Right lobe of liver (tissue), 6 donors: Measurements from ENCODE around the gene OTP. TPM values are rescaled to one million over a fixed set of nuclear protein-coding genes. Genes with fewer than 3 reads are reported as not detected.

Experiments used
- ATAC-seq, 4 donors: fragments of 200-7000 bp; cut with Tn5 transposase; one replicate each; pipeline ENCODE4 v1.9.1; 2020; ENCODE audit warnings: mild to moderate bottlenecking in 4 of 4, moderate library complexity in 4 of 4
- DNase-seq, 3 donors: peaks; one replicate each; pipeline ENCODE4 v3.0.0-alpha.2; 2020
- H3K27ac ChIP-seq, 3 donors: fragments of 200-600 bp; one replicate each; pipeline ENCODE4 v1.8.0; 2022
- H3K27me3 ChIP-seq, 2 donors: fragments of 200-600 bp; one replicate each; pipeline ENCODE4 v1.8.0; 2022
- H3K36me3 ChIP-seq, 4 donors: fragments of 200-600 bp; sonication (generic) in 1 of 4; one replicate each; pipeline versions ENCODE4 v1.5.1 to v1.8.0; 2017 to 2022; ENCODE audit warnings: control low read depth in 1 of 4
- H3K4me1 ChIP-seq, 4 donors: fragments of 200-600 bp; sonication (generic) in 1 of 4; one replicate each; pipeline versions ENCODE4 v1.5.1 to v1.8.0; 2017 to 2022; ENCODE audit warnings: control low read depth in 1 of 4
- H3K4me3 ChIP-seq, 3 donors: fragments of 200-600 bp; one replicate each; pipeline ENCODE4 v1.8.0; 2022
- H3K9me3 ChIP-seq, 4 donors: fragments of 200-600 bp; sonication (generic) in 1 of 4; one replicate each; pipeline versions ENCODE4 v1.5.1 to v1.8.0; 2017 to 2022; ENCODE audit warnings: control low read depth in 1 of 4
- CTCF ChIP-seq, 4 donors: fragments of 200-600 bp in 3 of 4; fragments of 450-650 bp in 1 of 4; IDR thresholded peaks; one replicate each; pipeline versions ENCODE4 v1.5.1 to v1.8.0; 2016 to 2022; ENCODE audit warnings: antibody characterized with exemption in 4 of 4, mild to moderate bottlenecking in 2 of 4
- POLR2A ChIP-seq: fragments of 450-650 bp; IDR thresholded peaks from one replicate; pipeline ENCODE4 v1.6.1; 2017; ENCODE audit warnings: antibody characterized with exemption, mild to moderate bottlenecking
- WGBS: methylation state at CpG from one replicate; pipeline ENCODE4 v1.1.6; 2018; ENCODE audit warnings: low coverage, low lambda C conversion rate; ENCODE audit not compliant: insufficient coverage; ENCODE audit errors: missing lambda C conversion rate; 5-methylcytosine and 5-hydroxymethylcytosine counted together
- intact Hi-C, 2 donors: fragments of 100-400 bp; cut with DNase I; formaldehyde crosslinking; loops; one replicate each; pipeline versions ENCODE4 v1.11.2 to v1.14.1; 2022
- total RNA-seq, 6 experiments: library from RNA; depleted of rRNA in 2 of 6; stranded (reverse); fragments of >200 nt in 2 of 6; fragmentation: NEBNext Ultra II Directional in 3 of 6; extraction: Animal tissue kit (Norgen Biotek cat#: 25700) in 3 of 6; gene quantifications; one replicate each; pipeline versions ENCODE4 v1.1.0 to v1.2.4, GENCODE V29; 2016 to 2023
- donor health status: DM: no; HTN: yes; CAD: no.
- donor health status: DM: no; HTN: no; CAD: no.
- donor health status: DM: no; HTN: no; CAD: no.
- donor health status: DM: no; HTN: yes; CAD: no.
- donor health status: DM: no; HTN: yes; CAD: no.

The OTP gene
- total RNA-seq, 6 experiments from 2014 or later: not detected

GRCh38 chr5:77627869-77628674 lies 10.4 kb downstream of the OTP start:
- Histone ChIP-seq H3K9me3 (no peaks in the 10 kb centered on the region), H3K4me1 (peaks cover 0 to 13% (median 4%) of the 10 kb centered on the region in 4 donors), H3K4me3 (no peak overlapping the region), H3K27ac (no peak overlapping the region), H3K36me3 (no peaks in the 10 kb centered on the region), H3K27me3 (peaks cover 9 to 49% of the 10 kb centered on the region in 2 donors)
- TF ChIP-seq CTCF (IDR thresholded peaks at IDR 0.05) (no peak), POLR2A (no peak)
- no peak for DNase-seq
- intact Hi-C loops: no loop called here
- ATAC-seq: no peak
- 10% methylated on average over 16 of the region's 69 CpGs for WGBS

- no peak for ATAC-seq
Observed at GRCh38 chr5:77623203-77623740, 15.2 kb downstream of the OTP start.

GRCh38 chr5:77621440-77621839 lies 17.1 kb downstream of the OTP start:
- H3K36me3 ChIP-seq: no peaks in the 10 kb centered on the region
- TF ChIP-seq POLR2A: no peak
- no peak for TF ChIP-seq CTCF (IDR thresholded peaks at IDR 0.05)
- no peak for DNase-seq
- no peaks in the 10 kb centered on the region for H3K4me1 ChIP-seq
- H3K27ac ChIP-seq: no peak overlapping the region
- H3K9me3 ChIP-seq: no peaks in the 10 kb centered on the region
- 94% methylated on average over 5 of the region's 5 CpGs for WGBS
- no peak overlapping the region for H3K4me3 ChIP-seq
- ATAC-seq: peak; percentile 53 to 88 (median 73)
- peaks cover 0 to 1% of the 10 kb centered on the region in 2 donors for H3K27me3 ChIP-seq
- intact Hi-C loops: no loop called here

More at GRCh38 chr5:77623203-77623740, 15.2 kb downstream of the OTP start:
- H3K27ac ChIP-seq: no peak overlapping the region
- H3K27me3 ChIP-seq: peaks cover 7 to 17% of the 10 kb centered on the region in 2 donors
- no peaks in the 10 kb centered on the region for H3K36me3 ChIP-seq
- intact Hi-C loops: no loop called here
- no peaks in the 10 kb centered on the region for H3K4me1 ChIP-seq
- TF ChIP-seq POLR2A (no peak), CTCF (IDR thresholded peaks at IDR 0.05) (no peak)
- no peak for DNase-seq
- no peak overlapping the region for H3K4me3 ChIP-seq
- H3K9me3 ChIP-seq: no peaks in the 10 kb centered on the region
- WGBS: 53% methylated on average over 2 of the region's 2 CpGs

GRCh38 chr5:77620405-77620804 lies 18.1 kb downstream of the OTP start:
- no peak for TF ChIP-seq POLR2A
- no peak for TF ChIP-seq CTCF (IDR thresholded peaks at IDR 0.05)
- intact Hi-C loops: no loop called here
- DNase-seq: no peak
- Histone ChIP-seq H3K4me3 (no peak overlapping the region), H3K4me1 (no peaks in the 10 kb centered on the region), H3K9me3 (no peaks in the 10 kb centered on the region), H3K27me3 (no peaks in the 10 kb centered on the region), H3K27ac (no peak overlapping the region), H3K36me3 (no peaks in the 10 kb centered on the region)
- 24% methylated on average over 4 of the region's 4 CpGs for WGBS
- ATAC-seq: no peak
